ENCODE data around the gene RBMS1.

GRCh38 chr2:160442603-160443002 is 51.0 kb downstream of the RBMS1 start:
- no peak for TF ChIP-seq CTCF (IDR thresholded peaks at IDR 0.05)
- no peak for TF ChIP-seq POLR2AphosphoS5 (IDR thresholded peaks at IDR 0.05)
